ENCODE measurements around the gene POLR3H. TPM values are rescaled to one million over a fixed set of nuclear protein-coding genes. Genes with fewer than 3 reads are reported as not detected.

POLR3H gene
- total RNA-seq, 1 experiment from 2014 or later = 8.5 TPM

- Histone ChIP-seq H3K4me3 (ENCODE audit: insufficient read depth, low read depth, low read length) (no peak overlapping the region), H3K36me3 (replicated peaks; ENCODE audit: control insufficient read depth, insufficient read depth, low read length) (no peaks in the 10 kb centered on the region), H3K27me3 (ENCODE audit: control insufficient read depth, insufficient read depth, low read length) (no peaks in the 10 kb centered on the region)
- peak; percentile 82 for DNase-seq
These were observed 64.4 kb downstream of the POLR3H start for GRCh38 chr22:41479671-41480396.

GRCh38 chr22:41478891-41479521, 65.3 kb downstream of the POLR3H start:
- H3K36me3 ChIP-seq (replicated peaks; ENCODE audit: control insufficient read depth, insufficient read depth, low read length) = no peaks in the 10 kb centered on the region
- no peak overlapping the region for H3K4me3 ChIP-seq (ENCODE audit: insufficient read depth, low read depth, low read length)
- H3K27me3 ChIP-seq (ENCODE audit: control insufficient read depth, insufficient read depth, low read length) = no peaks in the 10 kb centered on the region
- no peak for DNase-seq

- H3K4me3 ChIP-seq (ENCODE audit: insufficient read depth, low read depth, low read length) = no peak overlapping the region
- no peaks in the 10 kb centered on the region for H3K36me3 ChIP-seq (replicated peaks; ENCODE audit: control insufficient read depth, insufficient read depth, low read length)
- no peak for DNase-seq
- no peaks in the 10 kb centered on the region for H3K27me3 ChIP-seq (ENCODE audit: control insufficient read depth, insufficient read depth, low read length)
These were observed 65.8 kb downstream of the POLR3H start for GRCh38 chr22:41478473-41478872.

Other genes with a start within 250 kb of the POLR3H start
- 58.2 TPM in 2 replicates for gene ZC3H7B, start 242.9 kb downstream of the POLR3H start, total RNA-seq (2014; rRNA removed; shearing (Covaris generic))
- 4.8 and 12.7 TPM in 2 replicates for gene TEF, start 162.5 kb downstream of the POLR3H start, total RNA-seq (2014; rRNA removed; shearing (Covaris generic))
- gene TOB2, start 97.7 kb downstream of the POLR3H start, total RNA-seq (2014; rRNA removed; shearing (Covaris generic)) = 31.7 and 33.1 TPM in 2 replicates
- 111 and 115 TPM in 2 replicates for gene PHF5A, start 75.8 kb downstream of the POLR3H start, total RNA-seq (2014; rRNA removed; shearing (Covaris generic))
- gene ACO2, start 75.4 kb downstream of the POLR3H start, total RNA-seq (2014; rRNA removed; shearing (Covaris generic)) = 101 and 103 TPM in 2 replicates
- 0.78 and 2.2 TPM in 2 replicates for gene CSDC2, start 16.5 kb upstream of the POLR3H start, total RNA-seq (2014; rRNA removed; shearing (Covaris generic))
- gene PMM1, start 45.4 kb upstream of the POLR3H start, total RNA-seq (2014; rRNA removed; shearing (Covaris generic)) = 5.6 and 7.7 TPM in 2 replicates
- 21.4 and 29.4 TPM in 2 replicates for gene DESI1, start 76.6 kb upstream of the POLR3H start, total RNA-seq (2014; rRNA removed; shearing (Covaris generic))
- gene XRCC6, start 76.8 kb upstream of the POLR3H start, total RNA-seq (2014; rRNA removed; shearing (Covaris generic)) = 658 and 684 TPM in 2 replicates
- 140 TPM in 2 replicates for gene SNU13, start 144.4 kb upstream of the POLR3H start, total RNA-seq (2014; rRNA removed; shearing (Covaris generic))
- not detected in 2 replicates for gene MEI1, start 155.0 kb upstream of the POLR3H start, total RNA-seq (2014; rRNA removed; shearing (Covaris generic))